HG03354 (cell line): ENCODE data around the gene CMTM2.
A peak's percentile ranks its signal among the peaks of the same experiment; 100 is the strongest.

Experiments used
- ATAC-seq: cut with Tn5 transposase; IDR thresholded peaks from one replicate; pipeline ENCODE4 v1.9.1; 2021; ENCODE audit warnings: mild to moderate bottlenecking; ENCODE audit not compliant: unreplicated experiment, poor library complexity, severe bottlenecking

The CMTM2 gene, protein sequence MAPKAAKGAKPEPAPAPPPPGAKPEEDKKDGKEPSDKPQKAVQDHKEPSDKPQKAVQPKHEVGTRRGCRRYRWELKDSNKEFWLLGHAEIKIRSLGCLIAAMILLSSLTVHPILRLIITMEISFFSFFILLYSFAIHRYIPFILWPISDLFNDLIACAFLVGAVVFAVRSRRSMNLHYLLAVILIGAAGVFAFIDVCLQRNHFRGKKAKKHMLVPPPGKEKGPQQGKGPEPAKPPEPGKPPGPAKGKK

DNA sequence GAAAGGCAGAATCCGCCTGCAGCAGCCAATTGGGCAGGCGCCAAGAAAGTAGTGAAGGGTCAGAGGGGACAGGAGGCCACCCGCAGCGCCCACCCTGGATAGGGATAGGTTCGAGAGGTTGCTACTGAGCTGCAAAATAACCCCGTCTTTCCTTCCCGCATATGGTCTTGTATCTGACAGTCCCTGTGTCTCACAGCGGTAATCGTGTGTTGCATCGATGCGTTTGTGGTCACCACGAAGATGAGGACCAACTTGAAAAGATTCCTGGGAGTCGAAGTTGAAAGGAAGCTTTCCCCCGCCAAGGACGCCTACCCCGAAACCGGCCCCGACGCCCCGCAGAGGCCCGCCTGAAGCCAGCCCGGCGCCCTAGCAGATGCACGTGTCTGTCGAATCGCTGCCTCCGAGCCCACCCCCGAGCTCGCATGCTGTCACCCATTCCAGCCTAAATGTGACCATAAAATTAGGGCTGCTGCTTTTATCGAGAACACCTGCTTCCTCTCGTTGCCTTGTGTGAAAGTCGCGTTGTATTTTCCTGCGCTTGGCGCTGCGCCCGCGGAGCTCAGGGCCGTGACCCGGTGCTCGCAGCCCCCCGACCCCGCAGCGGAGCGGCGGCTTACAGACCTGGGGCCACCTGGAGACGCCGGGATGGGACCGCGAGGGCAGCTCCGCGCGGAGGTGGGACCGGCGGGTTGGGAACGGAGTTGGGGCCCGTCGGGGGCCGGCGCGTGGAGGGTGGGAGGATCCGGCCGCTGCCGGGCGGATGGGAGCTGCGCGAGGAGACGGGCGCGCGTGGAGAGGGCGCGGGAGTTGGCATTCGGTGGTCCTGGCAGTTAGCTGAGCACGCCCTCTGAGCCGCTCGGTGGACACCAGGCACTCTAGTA is at the start of gene CMTM2:
TSS of gene CMTM2 (plus strand) at position 813 of the 881 bp plus-strand sequence. CDS start 145 bp downstream, outside the sequence.
- ATAC-seq = no peak

DNA sequence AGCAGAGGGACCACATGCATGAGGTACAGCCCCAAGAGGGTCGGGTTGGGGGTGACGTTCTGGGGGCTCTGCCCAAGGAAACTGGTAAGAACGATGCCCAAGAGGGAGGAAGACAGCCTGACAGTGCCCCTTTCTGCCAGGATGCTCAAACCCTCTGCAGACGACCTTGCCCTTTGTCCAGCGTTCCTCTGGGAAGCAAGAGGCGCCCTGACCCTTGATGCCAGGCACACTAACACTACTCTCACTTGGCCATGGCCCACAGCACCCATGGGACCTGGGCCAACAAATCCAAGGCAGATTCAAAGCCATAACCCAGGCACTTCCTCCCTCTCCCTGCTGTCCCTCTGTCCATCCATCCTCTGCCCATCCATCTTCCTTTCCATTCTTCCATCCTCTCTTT is 49.8 kb upstream of the CMTM2 start:
- ATAC-seq = no peak

DNA sequence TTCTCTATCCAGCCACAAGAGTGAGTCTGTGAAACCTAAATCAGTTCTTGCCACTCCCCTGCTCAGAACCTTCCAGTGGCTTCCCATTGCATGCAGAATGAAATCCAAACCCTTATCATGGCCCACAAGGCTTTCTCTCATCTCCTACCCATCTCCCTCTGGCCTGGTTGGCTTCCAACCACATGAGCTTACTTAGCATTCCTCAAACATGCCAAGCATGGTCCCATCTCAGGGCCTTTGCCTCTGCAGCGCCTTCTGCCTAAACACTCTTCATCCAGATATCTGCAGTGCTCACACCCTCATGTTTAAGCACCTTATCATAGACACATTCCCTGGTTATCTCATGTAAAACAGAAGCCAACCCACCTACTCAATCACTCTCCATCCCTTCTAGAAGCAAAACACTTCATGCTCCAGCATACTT is 44.9 kb upstream of the CMTM2 start:
- ATAC-seq = no peak

DNA sequence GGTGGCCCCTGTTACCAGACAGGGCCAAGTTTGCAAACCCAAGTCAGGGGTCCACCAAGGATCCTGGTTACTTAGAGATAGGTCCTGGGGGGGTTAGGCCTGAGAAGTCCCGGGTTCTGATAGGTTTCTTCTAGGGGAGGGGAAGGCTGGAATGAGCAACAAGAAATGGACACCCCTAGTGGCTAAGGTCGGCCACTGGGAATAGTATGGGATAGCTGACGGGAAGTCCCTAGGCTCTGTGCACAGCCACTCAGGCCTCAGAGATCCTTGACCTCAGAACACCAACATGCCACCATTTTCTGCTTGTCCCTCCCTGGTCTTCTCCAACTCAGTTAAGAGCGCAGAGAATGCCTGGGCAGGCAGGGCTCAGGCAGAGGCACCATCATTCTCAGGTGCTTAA is 42.7 kb upstream of the CMTM2 start:
- no peak for ATAC-seq

DNA sequence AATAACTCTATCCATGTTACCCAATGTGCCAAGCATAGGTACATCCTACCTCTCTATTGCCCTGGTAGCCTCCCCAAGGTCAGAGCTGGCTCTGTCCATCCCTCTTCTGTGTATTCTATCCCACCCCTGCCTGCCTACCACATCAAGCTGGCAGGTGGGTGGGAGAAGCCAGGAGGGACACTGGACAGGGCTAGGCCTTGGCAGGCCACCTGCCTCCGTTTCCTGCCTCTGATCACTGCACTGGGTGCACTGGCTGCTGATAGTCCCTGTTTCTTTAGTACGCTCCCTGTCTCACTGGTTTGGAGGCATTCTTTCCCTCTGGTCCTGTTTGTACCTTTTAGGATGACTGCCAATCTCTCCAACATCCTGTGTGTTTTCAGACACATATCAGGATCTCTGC is 42.0 kb upstream of the CMTM2 start:
- ATAC-seq = no peak

DNA sequence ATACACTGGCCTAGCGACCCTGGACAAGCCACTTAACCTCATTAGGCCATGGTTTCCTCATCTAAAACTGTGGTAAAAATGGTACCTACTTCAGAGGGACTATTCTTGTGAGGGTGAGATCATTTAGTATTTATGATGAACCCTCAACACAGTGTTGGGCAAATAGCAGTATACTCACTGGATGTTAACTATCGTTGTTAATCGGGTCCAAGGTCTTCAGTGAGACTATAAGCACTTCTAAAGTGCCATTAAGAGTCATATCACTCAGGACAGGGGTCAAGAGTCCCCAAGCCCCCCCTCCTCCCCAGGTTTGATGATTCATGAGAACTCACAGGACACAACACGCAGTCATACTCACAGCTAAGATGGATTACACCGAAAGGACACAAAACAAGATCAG is 40.4 kb upstream of the CMTM2 start:
- ATAC-seq = no peak

DNA sequence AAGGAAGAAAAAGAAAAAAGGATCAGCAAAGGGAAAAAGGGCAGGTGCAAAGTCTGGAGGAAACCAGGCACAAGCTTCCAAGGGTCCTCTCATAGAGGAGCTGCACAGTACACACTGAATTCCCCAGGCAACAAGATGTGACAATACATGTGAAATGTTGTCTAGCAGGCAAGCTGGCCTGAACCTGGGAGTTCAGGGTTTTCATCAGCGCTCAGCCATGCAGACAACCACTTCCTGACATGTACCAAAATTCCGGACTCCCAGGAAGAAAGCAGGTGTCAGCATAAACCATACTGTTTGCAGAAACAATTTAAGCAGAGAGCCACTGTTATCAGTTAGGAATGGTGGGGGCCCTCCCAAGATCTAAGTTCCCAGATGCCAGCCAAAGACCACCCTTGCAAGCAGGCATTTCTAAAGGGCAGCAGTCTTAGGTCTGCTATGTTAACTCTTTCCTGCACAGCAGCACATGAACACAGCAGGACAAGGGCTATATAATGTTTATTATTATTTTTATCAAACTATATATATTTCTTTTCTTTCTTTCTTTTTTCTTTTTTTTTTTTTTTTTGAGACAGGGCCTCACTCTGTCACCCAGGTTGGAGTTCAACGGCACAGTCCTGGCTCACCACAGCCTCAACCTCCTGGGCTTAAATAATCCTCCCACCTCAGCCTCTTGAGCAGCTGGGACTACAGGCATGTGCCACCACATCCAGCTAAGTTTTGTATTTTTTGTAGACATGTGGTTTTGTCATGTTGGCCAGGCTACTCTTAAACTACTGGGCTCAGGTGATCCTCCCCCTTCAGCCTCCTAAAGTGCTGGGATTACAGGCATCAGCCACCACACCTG is 39.4 kb upstream of the CMTM2 start:
- ATAC-seq = peak; percentile 72

DNA sequence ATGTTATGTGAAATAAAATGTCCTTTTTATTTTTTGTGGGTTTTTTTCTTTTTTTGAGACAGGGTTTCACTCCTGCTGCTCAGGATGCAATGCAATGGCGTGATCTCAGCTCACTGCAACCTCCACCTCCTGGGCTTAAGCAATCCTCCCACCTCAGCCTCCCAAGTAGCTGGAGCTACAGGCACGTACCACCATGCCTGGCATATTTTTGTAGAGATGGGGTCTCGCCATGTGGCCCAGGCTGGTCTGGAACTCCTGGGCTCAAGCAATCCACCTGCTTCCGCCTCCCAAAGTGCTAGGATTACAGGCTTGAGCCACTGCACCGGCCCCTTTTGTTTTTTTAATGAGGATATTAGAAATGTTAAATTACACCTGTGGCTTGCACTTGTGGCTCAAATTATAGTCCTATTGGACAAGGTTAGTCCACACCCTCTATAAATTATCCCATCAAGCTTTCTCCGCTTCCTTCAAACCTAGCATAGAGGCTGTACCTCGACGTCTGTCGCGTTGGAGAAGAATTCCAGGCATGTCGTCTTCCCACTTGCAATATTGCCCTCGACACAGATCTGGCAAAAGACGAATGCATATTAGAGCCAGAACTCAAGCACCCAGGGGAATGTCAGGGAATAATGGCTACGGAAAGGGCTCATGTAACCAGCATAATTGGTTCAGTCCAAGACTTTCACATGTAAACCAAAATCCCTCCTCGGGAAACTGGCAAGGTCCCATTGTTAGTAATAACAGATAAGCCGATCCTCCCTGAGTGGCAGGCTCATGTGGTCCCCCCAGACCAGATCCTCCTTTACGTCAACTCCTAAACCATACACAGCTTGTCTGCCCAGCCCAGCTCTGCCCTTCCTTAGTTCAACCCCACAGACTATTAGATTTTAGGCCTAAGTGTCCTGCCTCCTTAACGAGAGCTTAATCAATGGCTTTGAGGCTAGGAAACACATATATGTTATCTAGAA is 37.6 kb upstream of the CMTM2 start:
- no peak for ATAC-seq

DNA sequence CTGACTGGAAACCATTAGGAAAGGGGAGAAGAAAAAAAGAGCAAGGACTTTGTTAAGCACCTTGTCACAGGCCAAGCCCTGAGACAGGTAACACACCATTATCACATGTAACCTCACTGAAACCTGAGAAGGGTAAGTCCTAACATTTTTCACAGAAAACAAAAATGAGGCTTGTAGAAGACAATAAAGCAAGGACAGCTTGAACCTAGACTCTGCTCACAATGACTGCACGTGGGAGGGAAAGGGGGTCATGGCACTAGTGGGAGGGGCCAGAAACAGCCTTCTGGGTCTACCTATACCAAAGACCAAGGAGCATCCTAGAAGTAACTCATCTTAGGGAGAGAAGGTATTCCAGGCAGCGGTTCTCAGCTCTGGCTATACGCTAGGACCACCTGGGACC is 36.9 kb upstream of the CMTM2 start:
- ATAC-seq = no peak

DNA sequence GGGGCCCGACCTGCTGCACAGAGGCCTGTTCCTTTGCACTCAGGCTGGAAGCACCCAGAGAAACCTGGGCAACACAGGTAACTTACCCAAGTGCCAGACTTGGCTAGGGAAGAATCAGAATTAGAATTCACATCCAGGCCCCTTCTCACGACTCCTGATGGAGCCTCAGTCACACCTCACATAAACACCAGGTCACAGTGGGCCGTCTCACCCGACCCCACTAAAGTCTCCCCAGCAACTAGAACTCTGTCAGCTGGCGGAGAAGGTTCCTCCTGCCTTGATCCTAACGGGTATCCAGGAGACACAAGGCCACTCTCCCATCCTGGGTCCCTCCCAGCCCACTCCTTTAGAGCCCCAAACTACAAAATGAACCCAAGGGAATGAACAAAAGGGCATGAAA is 35.7 kb upstream of the CMTM2 start:
- ATAC-seq = no peak

DNA sequence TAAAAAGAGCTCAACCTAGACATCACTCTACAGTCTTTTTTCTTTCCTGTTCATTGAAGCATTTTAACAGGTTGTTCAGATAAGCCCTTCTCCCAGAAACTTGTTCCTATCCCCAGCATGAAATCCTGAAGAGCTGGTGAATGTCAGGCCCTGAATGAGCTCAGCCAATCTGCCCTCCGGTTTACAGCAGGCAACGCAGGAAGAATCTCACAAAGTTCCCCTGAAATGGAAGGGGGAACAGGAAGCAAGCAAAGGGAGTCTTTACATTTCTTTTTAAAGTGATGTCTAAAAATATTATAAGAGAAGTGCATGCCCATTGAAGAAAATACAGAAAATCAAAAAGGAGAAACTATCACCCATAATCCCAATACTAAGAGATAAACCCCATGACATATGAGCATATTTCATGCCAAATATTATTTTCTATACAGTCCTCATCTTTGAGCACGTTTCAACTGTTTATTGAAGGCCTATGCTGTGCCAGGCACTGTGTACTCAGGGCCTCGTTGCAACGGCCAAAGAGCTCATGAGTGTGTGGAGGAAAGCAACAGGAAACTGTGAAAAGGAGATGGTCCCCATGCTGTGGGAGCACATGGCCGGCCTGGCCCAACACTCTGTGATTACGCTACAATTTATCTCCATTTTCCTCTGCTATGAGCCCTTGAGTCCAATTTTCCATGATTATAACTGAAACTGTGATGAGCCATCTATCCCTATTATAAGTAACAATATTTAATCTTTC is 35.1 kb upstream of the CMTM2 start:
- no peak for ATAC-seq

DNA sequence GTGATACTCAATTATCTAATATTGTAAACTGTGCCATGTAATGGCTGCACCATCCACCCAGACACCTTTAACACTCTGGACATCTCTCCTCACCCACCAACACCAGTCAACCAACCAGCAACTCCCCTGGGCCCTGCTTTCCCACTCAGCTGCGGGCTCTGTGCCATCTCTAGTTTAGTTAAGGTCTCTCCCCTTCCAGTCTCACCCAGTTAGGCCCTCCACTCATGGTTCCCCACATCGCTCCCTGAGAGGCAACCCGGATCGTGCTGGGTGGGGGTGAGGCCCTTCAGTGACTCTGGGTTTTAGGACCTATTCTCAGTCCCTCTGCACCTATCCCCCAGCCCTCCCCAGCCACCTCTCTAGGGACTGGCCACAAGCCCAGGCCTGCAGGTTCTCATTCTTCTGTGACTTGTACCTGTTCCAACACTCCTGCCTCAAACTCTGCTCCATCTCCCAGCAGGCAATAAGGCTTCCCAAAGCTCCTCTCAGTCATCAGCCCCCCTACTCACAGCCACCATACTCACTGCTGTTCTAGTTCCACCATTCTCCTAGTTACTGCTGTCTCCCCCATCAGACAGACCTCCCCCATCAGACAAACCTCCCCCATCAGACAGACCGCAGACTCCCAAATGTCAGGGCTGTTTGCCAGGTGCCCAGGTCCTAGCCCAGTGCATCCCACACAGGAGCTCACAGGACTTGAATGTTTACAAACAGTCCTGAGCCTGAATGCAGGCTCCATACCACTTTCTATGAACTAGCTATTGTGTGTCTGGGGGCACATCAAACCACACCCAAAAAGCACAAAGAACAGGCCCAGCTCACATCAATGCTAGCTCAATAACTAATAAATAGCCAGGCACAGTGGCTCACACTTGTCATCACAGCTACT is 31.9 kb upstream of the CMTM2 start:
- ATAC-seq = no peak

DNA sequence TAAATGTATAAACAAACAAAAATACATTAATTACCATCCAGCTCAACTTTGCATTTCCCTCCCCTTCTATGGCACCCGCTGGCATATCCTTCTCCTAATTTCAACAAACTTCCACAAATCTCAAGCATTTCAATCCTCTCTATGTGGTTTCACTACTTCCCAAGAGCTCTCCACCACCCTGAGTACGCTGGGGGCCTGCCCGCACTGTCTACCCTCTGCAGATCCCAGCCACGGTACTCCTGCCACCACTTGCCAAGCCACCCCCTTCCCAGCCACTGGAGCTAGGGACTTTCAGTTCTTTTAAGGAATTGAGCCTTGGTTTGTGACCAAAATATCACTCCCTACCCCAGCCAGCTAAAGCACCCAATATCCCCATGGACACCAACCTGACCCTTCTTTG is 31.2 kb upstream of the CMTM2 start:
- no peak for ATAC-seq

DNA sequence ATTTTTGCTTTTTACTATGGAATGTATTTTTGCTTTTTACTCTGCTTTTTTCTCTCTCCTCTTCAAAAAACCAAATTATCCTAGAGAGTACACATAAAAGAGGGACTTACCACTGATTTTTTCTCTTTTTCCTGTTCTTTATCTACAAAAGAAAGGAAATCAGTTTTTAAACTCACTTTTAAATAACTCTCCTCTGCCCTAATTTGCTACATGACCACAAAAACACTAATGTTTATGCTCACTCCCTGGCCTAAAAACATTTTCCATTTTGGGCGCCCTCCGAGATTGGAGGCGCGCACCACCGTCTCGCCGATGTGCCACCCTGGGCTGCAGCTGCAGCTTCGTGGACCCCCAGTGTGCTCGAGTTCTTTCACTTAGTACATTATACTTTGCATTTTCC is 30.4 kb upstream of the CMTM2 start:
- ATAC-seq = no peak

DNA sequence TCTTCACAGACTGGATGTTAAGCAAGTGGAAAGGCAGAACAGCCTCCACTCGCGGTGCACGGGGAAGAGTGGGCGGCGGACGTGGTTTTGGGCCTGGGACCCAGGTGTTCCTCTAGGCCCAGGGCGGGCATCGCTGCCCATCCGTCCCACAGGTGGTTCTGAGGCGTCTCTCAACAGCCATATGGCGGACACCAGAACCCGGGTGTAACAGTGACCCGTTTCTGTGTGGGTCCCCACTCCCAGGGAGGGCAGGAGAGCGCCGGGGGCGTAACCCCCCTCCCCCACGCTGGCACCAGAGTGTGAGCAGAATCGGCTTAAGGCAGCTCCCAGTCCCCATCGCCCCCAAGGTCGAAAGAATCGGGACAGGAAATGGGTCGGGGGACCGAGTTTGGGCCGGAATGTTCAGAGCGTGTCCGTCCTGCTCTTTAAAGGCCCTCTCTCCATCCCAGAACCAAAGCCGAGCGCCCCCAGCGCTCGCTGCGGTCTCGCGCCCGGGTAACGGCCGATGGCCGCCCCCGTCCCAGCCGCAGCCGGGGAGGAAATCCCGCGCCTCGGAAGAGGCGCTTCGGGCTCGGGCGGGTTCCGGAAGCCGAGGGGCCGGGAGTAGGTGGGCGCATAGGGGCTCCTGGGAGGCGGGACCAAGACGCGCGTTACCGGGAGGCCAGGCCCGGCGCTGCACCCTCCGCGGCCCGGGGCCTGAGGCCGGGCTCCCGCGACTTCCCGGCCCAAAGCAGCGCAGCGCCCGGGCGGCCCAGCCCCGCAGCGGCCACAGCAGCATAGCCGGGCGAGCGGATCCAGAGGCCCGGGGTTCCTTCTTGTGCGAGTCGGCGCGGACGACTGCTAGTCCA is 29.8 kb upstream of the CMTM2 start, which contains the start of gene TK2:
TSS of gene TK2 (minus strand) at position 839 of the 848 bp plus-strand sequence. CDS start at position 778, 61 bp downstream.
- ATAC-seq = no peak

DNA sequence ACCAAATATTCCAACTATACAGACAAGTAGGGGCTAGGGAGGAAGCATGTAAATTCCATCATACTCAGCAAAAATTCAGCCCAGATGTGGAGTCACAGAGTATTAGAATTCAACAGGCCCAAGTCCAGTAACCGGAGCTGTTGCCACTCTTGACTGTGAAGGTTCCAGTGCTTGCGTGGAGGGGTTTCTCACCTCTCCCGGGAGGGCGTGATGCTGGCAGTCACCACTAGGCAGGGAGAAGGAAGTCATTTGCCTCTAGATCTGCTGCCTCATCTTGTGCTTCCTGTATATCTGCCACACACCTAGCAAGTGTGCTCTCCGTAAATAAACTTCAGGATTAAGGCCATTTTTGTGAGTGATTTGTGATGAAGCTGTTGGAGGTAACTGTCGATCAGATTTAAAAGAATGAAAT is 27.9 kb upstream of the CMTM2 start:
- ATAC-seq = no peak
